GM18499 (cell line): Measurements from ENCODE around the gene TRNP1.
"Not testable (repeated sequence)": the region's sequence is repeated elsewhere in the genome, so short reads cannot be mapped to it uniquely, and the experiment has no call there.

ENCODE experiments used
- ATAC-seq: cut with Tn5 transposase; IDR thresholded peaks from one replicate; pipeline ENCODE4 v1.9.1; 2021; ENCODE audit warnings: moderate number of reproducible peaks; ENCODE audit not compliant: insufficient read depth, unreplicated experiment

Gene TRNP1

DNA sequence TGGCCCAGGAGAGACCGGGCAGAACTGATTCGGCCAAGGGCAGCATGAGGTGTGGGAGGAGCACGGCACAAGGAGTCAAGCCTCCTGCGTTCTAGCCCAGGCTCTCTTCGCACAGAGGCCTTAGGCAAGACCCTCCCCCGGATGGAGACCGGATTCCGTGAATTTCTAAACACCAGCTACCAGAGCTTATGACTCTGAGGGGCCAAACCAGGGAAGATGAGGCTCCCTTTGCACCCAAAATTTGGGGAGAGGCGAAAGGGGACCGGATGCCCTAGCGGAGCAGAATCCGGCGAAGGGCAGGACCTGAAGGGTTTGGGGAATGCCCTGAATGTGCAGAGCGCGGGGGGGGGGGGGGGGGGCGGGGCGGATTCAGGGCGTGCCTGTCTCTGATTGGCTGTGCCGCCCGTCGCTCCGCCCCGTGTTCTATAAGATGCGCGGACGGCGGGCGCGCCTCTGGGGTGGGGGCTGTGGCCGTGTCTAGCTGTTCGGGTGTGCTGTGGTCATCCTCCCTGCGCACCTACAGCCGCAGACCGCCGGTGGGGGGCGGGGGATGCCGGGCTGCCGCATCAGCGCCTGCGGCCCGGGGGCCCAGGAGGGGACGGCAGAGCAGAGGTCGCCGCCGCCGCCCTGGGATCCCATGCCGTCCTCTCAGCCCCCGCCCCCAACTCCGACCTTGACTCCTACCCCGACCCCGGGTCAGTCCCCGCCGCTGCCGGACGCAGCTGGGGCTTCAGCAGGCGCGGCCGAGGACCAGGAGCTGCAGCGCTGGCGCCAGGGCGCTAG lies at the start of gene TRNP1:
TRNP1 (plus strand) TSS at position 456 of the 783 bp plus-strand sequence; CDS start at position 551, 95 bp downstream.
- no peak for ATAC-seq

DNA sequence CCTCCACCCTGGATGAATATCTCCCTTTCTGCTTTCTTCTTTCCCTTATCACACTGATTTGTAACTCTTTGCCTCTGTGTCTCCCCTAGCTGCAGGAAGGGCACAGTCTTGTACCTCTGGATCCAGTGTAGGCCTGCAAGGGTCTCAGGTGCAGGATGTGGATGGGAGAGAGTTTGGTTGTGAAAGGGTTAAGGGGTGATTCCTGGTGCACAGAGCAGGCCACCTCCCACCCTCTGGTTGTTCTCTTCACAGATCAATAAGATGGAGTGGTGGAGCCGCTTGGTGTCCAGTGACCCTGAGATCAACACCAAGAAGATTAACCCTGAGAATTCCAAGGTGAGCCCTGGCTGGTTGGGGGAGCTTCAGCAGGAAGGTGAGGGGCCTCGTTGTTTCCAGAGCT lies 48.4 kb upstream of the TRNP1 start:
- no peak for ATAC-seq

GRCh38 chr1:26945728-26946127 lies 47.8 kb upstream of the TRNP1 start:
- no peak for ATAC-seq

- ATAC-seq: no peak
These were observed 47.2 kb upstream of the TRNP1 start for GRCh38 chr1:26946270-26946669.

- ATAC-seq: not testable (repeated sequence)
These were observed 44.8 kb upstream of the TRNP1 start for GRCh38 chr1:26948725-26949057.

- ATAC-seq: no peak
These were observed 44.1 kb upstream of the TRNP1 start for GRCh38 chr1:26949266-26949925.

GRCh38 chr1:26949926-26950319 lies 43.6 kb upstream of the TRNP1 start:
- ATAC-seq: no peak

DNA sequence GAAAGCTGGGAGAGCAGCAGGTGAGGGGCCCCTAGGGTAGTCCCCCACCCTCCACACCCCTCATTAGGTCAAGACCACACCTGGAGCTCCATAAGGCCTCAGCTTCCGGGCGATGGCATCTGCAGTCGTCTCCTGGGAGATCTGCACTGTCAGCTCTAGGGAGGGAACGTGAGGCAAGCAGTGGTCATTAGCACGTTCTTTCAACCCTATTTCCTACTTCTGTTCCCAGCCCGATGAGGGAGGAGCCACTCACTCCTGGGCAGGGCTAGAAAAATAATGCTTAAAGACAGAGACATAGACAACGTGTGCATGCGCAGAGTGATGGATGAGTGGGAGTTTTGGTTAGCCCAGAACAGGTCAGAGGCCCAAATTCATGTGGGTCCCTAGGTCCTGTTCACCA lies 42.9 kb upstream of the TRNP1 start:
- ATAC-seq: no peak

GRCh38 chr1:26951216-26951615 lies 42.3 kb upstream of the TRNP1 start:
- no peak for ATAC-seq

DNA sequence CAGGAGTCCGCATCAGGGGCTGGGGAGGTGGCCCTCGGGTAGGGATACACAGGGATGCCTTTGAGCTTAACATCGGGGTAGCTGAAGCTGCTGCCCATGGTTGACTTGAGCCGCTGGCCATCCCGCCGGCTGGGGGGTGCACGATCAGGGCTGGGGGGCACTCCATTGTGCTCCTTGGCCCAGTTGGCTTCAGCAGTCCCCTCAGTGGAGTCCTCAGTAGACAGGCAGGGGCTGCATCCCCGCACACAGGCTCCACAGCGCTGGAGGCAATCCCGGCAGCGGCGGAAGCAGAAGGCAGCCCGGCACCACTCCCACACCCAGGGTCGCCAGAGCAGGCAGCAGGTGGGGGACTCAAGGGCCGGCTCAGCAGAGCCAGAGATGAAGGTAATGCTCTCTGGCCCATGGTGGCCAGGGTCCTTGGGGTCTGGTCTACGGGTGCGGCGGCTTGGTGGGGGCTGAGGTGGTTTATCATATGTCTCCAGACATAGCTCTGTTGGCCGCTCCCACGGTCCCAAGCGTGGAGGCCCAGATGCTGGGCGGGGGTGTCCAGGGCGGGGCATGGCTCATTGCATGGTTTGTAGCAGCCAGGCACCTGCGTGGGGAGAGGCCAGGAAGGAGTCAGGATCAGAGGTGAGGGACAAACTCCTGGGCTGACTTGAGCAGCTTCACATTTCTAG lies 41.5 kb upstream of the TRNP1 start:
- no peak for ATAC-seq

- no peak for ATAC-seq
These were observed 40.1 kb upstream of the TRNP1 start for GRCh38 chr1:26953374-26953773.

DNA sequence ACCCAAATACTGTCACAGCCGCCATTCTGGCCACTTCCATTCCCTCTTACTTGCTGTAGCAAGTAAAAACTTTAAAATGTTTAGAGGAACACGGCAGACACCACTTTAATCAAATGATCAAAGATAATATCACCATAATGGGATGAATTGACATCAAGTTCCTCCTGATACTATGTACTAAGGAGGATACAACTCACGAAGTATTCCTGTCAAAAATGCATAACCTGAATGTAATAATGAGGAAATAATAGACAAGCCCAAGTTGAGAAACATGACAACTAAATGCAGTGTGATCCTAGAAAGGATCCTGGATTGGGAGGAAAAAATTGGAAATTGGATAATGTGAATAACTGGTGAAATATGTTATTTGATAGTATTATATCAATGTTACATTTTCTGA lies 37.2 kb upstream of the TRNP1 start:
- ATAC-seq: no peak

DNA sequence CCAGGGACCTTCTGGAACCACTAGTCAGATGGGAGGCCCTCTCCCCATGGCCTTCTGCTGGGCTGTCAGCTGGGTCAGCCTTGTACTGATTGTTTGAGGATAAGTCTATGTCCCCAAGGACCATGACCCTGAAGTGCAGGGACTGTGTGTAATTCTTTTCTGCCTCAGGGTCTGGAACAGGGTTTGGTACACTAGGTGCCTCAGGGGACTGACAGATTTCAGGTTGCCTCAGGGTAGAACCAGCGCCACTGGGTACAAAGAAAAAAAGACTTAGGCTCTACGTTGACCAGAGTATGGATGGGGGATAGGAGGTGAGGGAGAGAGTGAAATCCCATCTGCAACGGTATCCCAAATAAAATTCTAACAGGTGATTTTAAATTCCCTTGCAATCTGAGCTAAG lies 36.2 kb upstream of the TRNP1 start:
- ATAC-seq: no peak

DNA sequence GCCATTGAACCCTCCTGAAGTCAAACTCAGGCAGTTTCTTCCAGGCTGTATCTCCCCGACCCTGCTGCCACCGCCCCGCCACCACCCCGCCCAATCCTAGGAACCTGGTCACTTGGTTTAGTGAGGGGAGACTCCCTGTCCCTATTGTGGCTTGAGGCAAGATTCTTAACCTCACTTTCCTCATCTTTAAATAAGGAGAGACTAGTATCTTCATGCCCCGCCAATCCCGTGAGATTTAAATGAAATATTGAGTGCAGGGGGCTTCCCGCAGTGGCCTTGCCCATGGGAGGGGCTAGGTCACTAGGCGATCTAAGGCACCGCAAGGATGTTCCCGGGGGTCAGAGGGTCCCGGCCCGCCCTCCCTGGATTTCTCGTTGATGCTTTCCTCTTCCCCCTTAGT lies 34.2 kb upstream of the TRNP1 start:
- no peak for ATAC-seq

DNA sequence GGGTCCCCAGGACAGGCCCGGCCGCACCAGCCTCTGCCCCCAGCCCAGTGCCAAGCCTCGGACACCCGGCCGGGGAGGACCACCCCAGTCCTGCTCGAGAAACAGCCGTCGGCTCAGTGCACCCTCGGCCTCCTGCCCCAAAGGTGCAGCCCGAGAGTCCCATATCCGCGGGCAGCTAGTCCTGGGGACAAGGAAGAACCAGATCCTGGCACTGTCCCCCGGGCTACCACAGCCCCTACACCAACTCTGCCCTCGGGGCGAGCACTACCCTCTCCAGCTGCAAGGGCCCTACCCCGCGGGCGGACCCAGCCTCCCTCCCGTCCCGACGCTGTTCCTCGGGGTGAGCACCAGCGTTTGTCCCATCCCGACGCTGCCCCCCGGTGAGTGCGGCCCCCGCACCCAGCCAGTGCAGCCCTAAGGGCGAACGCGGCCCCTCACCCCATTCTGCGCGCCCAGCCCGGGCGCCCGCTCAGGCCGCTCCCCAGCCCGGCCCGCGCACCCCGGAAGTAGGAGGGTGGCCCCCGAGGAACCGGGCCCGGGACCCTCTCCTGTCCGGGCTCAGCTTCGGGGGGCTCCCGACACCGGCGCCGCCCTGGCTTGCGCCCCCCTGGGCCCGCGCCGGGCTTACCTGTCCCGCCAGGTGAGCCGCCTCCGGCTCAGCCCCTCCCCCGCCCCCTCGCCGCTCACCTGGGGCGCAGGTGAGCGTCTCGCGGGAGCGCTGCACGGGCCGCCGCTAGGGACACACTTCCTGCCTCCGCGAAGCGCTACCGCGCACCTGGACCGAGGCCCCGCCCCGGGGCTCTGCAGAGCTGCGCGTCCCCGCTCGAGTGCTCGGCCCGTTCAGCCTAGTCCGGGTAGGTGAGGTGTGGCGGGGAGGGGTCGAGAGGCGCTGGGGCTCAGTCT lies 33.5 kb upstream of the TRNP1 start, which contains the start of gene KDF1:
KDF1 (minus strand) TSS at position 747 of the 903 bp plus-strand sequence. CDS start 8,088 bp downstream, outside the sequence.
- no peak for ATAC-seq

DNA sequence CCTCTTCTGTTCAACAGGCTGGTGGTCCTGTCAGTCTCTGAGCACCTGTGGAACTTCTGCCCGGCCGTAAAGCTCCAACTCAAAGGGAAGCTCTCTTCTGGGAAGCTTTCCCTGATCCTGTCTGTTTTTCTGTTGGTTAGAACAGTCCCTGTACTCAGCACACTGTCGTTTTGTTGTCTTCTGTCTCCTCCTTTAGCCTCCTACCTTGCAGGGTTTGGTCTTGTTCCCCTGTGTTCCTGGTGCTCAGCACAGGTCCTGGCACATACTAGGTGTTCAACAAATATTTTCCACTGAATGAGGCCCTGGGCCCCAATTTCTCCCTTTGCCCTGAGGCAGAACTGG lies 32.9 kb upstream of the TRNP1 start:
- ATAC-seq: no peak

DNA sequence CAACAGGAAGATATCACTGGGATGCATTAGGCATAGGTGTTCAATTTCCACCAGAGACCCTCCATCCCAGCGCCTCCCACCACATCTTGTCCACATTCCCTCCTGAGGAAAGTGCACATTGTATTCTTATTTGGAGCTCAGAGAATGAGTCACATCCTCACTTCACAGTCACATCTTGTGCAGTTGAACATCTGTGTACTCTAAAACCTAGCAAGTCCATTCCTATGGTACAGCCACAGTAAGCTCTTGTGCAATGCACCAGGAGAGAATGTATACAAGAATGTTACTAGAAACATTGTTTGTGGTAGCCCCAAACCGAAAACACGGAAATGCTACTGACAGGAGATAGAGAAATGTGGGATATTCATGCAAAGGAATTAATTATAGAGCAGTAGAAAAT lies 31.7 kb upstream of the TRNP1 start:
- no peak for ATAC-seq

DNA sequence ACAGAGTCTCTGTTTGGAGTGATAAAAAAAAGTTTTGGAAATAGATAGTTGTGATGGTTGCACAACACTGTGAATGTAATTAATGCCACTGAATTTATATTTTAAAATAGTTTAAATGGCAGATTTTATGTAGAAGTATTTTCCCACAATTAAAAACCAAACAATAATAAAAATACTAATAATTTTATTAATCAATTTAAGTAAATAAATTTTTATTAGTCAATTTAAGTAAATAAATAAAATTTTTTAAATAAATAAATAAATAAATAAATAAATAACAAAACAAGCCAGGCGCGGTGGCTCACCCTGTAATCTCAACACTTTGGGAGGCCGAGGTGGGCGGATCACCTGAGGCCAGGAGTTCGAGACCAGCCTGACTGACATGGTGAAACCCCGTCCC lies 28.3 kb upstream of the TRNP1 start:
- no peak for ATAC-seq

DNA sequence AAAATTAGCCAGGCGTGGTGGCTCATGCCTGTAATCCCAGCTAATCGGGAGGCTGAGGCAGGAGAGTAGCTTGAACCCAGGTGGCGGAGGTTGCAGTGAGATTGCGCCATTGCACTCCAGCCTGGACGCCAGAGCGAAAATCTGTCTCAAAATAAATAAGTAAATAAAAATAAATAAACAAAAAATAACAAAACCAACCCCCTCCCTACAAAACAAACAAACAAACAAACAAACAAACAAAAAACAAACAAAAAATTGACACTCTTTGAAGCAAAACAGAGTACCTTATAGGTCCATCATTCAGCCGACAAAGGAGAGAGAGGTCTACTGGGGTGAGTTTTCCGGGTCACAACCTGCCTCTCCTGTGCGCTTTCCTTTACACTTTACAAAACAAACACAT lies 27.9 kb upstream of the TRNP1 start:
- ATAC-seq: no peak

GRCh38 chr1:26970810-26971209 lies 22.7 kb upstream of the TRNP1 start:
- no peak for ATAC-seq

- ATAC-seq: no peak
These were observed 21.9 kb upstream of the TRNP1 start for GRCh38 chr1:26971590-26971989.
